IPS-15b (cell line): ENCODE data around the gene AHRR.

Experiments used
- H3K27me3 ChIP-seq: one replicate; pipeline ENCODE4 v1.6.1; 2013; ENCODE audit warnings: low read length; ENCODE audit not compliant: control insufficient read depth, insufficient read depth
- H3K36me3 ChIP-seq: one replicate; pipeline ENCODE4 v1.6.1; 2013; ENCODE audit warnings: low read length; ENCODE audit not compliant: control insufficient read depth, insufficient read depth
- H3K4me1 ChIP-seq: one replicate; pipeline ENCODE4 v1.6.1; 2013; ENCODE audit warnings: mild to moderate bottlenecking, low read length; ENCODE audit not compliant: control insufficient read depth, insufficient read depth
- H3K4me3 ChIP-seq: one replicate; pipeline ENCODE4 v1.5.1; 2013; ENCODE audit warnings: low read depth, low read length
- H3K9ac ChIP-seq: one replicate; pipeline ENCODE4 v1.6.1; 2013; ENCODE audit warnings: low read depth, mild to moderate bottlenecking, low read length
- H3K9me3 ChIP-seq: one replicate; pipeline ENCODE4 v1.6.1; 2013; ENCODE audit warnings: mild to moderate bottlenecking, low read length; ENCODE audit not compliant: control insufficient read depth, insufficient read depth

AHRR gene

DNA sequence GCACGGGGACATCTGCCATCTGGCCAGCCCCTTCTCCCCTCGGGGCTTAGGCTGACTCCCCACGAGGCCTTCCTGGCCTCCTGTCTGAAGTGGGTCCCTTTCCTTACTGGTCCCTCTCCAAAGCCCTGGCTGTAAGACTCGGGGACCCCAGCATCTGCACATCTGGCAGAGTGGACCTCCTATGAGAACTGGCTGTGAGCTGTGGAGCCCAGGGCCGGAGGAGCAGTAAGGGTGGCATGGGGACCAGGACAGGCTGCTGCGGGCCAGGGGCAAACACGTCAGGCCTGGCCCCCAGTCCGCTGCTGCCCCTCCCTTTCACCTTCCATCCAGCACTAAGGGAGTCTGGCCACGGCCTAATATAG lies 155.3 kb downstream of the AHRR start:
- H3K9me3 ChIP-seq: no peaks in the 10 kb centered on the region
- peaks cover 18% of the 10 kb centered on the region for H3K27me3 ChIP-seq
- no peak overlapping the region for H3K9ac ChIP-seq
- H3K36me3 ChIP-seq: peaks cover 3% of the 10 kb centered on the region
- no peak overlapping the region for H3K4me3 ChIP-seq
- H3K4me1 ChIP-seq: no peaks in the 10 kb centered on the region

DNA sequence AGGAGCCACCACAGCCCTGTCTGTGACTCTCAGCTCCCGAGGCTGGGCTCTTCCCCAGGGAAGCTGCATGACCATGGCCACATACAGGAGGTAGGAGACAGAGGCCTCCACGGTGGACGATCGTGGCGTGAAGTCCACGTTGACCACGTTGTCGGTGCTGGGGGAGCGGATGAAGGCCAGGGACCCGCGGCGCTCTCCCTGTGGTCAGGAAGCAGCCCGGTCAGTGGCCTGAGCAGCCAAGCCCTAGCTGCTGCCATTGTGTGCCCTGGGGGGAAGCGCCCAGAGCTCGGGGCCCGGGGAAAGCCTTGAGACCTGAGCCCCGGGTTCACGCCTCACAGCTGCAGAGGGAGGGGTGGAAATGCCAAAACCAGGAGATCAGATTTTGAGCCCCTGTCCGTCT lies 155.7 kb downstream of the AHRR start:
- Histone ChIP-seq H3K27me3 (peaks cover 18% of the 10 kb centered on the region), H3K9ac (no peak overlapping the region), H3K4me1 (no peaks in the 10 kb centered on the region), H3K9me3 (no peaks in the 10 kb centered on the region), H3K36me3 (peaks cover 3% of the 10 kb centered on the region), H3K4me3 (no peak overlapping the region)

DNA sequence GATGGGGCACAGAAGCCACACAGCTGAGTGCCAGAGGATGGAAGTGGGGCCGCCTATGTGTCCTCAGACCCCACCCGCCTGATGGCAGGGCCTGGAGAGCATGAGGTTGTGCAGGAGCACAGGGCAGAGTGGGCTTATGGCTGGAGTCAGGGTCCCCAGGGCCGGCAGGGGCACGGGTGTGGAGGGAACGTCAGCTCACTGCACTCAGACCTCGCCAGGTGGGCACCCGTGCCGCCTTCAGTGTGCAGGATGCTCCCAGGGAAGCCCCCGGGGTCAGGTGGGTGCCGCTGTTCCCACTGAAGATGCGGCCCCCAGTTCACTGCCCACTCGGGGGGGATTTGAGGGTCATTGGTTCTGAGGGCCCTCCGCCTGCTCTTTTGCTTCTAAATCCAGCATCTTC lies 156.4 kb downstream of the AHRR start:
- H3K27me3 ChIP-seq: peaks cover 18% of the 10 kb centered on the region
- H3K4me3 ChIP-seq: no peak overlapping the region

DNA sequence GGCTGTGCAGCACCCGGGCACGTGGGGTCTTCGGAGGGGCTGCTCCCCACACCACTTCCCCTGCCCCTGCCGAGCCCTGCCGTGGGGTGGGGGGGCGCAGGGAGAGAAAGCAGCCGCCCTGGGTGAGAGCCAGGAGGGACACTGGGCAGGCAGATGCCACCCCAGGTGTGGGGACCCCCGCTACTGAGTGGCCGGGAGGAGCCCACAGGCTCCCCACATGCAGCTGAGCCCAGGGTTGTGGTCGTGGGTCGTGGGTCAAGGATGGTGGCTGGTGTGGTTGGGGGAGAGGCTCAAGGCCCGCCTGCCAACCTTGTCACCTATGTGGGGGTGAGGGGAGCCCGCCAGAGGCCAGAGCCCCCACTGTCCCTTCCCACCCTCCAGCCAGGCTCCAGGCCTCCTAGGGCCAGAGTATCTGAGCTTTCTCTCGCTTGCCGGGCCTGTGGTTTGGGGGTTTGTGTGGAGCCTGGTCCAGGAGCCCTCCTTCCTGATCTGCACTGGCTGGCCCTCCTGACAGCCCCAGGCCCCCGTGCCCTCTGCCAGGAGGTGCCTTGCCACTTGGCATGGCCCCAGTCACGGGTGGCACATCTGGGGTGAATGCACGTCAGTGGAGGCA lies 157.0 kb downstream of the AHRR start:
- Histone ChIP-seq H3K36me3 (peaks cover 3% of the 10 kb centered on the region), H3K9me3 (no peaks in the 10 kb centered on the region), H3K4me1 (no peaks in the 10 kb centered on the region), H3K27me3 (peaks cover 18% of the 10 kb centered on the region), H3K4me3 (no peak overlapping the region), H3K9ac (no peak overlapping the region)

More for the DNA sequence above, 156.4 kb downstream of the AHRR start:
- Histone ChIP-seq H3K4me1 (no peaks in the 10 kb centered on the region), H3K9ac (no peak overlapping the region), H3K9me3 (no peaks in the 10 kb centered on the region), H3K36me3 (peaks cover 3% of the 10 kb centered on the region)

DNA sequence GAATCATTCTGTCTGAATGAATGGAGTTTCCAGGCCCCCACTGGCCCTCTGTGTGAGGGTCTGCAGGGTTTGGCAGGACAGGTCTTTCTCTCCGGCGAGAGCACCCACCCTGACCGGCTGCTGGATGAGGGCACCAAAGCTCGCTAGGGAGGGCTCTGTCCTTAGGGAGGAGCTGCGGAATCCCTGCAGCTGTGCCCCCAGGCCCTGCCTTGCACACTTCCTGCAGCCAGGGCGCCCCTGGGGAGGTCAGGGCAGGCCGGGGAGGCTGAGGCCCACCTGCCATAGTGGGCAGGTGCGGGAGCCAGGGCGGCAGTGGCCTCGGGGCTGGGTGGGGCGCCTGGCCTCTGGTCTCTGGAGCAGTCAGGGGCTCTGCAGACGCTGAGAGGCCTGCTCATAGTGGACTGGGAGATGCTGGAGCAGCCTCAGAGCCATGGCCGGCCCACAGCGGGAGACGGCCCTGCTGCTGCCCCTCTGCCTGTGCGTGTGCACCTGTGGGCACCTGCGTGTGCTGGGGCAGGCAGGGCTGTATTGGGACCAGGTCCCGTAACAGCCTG lies 157.5 kb downstream of the AHRR start:
- no peak overlapping the region for H3K9ac ChIP-seq
- peaks cover 3% of the 10 kb centered on the region for H3K36me3 ChIP-seq
- no peak overlapping the region for H3K4me3 ChIP-seq
- no peaks in the 10 kb centered on the region for H3K4me1 ChIP-seq
- H3K9me3 ChIP-seq: no peaks in the 10 kb centered on the region
- H3K27me3 ChIP-seq: peaks cover 14% of the 10 kb centered on the region

DNA sequence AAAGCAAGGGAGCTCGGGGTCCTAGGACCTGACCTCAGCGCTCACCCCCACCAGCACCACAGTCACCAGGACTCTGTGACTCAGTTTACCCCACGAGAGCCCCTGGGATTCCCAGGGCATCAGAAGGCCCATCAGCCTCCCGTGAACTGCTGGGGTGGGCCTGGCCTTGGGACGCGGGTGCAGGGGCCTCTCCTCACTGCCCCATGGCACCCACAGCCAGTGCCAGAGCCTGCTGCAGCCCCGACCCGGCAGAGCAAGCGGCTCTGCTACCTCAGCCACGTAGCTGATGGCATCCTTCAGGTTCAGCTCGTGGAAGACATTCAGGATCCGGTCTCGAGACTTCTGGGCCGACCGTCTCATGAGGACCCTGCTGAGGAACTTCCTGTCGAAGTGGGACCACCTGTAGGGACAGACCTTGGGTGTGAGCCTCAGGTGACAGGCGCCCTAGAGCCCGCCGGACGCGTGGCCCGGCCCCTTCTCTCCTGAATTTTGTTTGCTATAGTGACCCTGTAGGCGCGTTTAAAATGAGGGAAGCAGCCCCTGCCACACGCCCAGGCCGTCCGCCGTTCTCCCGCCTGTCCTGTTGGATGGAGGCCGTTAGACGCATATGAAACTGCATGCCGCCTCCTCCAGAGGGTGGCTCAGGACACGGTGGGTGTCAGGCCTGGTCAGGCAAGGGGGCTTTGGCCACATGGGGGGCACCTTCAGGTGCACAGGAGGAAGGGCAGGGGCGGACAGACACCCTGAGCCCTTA lies 158.2 kb downstream of the AHRR start:
- Histone ChIP-seq H3K27me3 (peaks cover 14% of the 10 kb centered on the region), H3K36me3 (peaks cover 3% of the 10 kb centered on the region), H3K4me3 (no peak overlapping the region), H3K9me3 (no peaks in the 10 kb centered on the region), H3K4me1 (no peaks in the 10 kb centered on the region), H3K9ac (no peak overlapping the region)

DNA sequence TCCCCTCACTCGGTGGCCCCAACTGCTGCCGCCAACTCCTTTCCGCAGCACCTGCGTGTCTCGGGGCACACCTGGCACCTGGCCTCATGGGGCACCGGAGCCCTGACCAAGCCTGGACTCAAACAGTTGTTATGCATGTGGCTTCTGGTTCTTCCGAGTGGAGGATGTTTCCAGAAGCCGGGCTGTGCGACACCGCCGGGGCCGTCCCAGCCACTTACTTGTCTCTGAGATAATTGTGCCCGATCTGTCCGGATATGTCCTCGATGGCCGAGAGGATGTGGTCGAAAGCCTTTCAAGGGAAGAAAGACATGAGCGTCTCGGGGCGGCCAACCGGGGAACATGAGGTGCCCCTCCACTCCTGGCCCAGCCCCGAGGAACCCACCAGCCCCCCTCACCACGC lies 159.8 kb downstream of the AHRR start:
- H3K9me3 ChIP-seq: no peaks in the 10 kb centered on the region
- no peaks in the 10 kb centered on the region for H3K4me1 ChIP-seq
- no peak overlapping the region for H3K9ac ChIP-seq
- H3K36me3 ChIP-seq: peaks cover 3% of the 10 kb centered on the region
- no peaks in the 10 kb centered on the region for H3K27me3 ChIP-seq
- H3K4me3 ChIP-seq: no peak overlapping the region

DNA sequence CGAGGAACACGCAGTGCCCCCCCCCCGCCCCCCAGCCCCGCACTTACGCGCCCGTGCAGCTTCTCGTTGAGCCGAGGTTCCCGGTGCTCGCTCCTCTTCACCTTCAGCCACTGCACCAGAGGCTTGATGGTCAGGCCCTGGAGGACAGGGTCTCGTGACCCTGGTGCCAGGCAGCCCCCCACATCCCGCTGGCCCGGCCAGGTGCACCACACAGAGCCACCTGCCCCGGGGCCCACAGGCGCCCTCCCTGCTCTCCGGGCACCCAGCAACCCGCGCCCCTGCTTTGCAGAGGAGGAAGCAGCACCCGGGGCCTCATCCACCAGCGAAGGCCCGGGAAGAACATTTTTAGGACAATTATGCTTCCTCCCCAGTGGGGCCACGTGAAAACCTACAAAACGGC lies 160.5 kb downstream of the AHRR start:
- no peaks in the 10 kb centered on the region for H3K27me3 ChIP-seq
- H3K4me1 ChIP-seq: no peaks in the 10 kb centered on the region
- H3K36me3 ChIP-seq: peaks cover 1% of the 10 kb centered on the region
- H3K9ac ChIP-seq: no peak overlapping the region
- H3K9me3 ChIP-seq: no peaks in the 10 kb centered on the region
- no peak overlapping the region for H3K4me3 ChIP-seq

DNA sequence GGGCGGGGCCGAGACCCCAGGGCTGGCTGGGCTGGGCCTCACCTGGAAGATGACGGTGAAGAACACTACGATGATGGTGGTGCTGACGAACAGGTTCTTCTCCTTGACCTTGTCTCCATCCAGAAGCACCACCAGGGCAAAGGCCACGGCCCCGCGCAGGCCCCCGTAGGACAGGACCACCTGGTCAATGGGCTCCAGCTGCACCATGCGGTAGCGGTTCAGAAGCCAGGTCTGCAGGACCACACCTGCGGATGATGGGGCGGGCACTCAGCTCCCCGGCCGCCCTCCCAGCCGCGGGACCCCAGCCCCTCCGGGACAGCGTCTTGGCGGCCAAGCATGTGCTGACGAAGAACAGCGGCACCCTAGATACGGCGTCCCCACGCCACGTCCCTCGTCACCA lies 161.0 kb downstream of the AHRR start:
- Histone ChIP-seq H3K9ac (no peak overlapping the region), H3K4me1 (no peaks in the 10 kb centered on the region), H3K36me3 (no peaks in the 10 kb centered on the region), H3K4me3 (no peak overlapping the region), H3K27me3 (no peaks in the 10 kb centered on the region), H3K9me3 (no peaks in the 10 kb centered on the region)

DNA sequence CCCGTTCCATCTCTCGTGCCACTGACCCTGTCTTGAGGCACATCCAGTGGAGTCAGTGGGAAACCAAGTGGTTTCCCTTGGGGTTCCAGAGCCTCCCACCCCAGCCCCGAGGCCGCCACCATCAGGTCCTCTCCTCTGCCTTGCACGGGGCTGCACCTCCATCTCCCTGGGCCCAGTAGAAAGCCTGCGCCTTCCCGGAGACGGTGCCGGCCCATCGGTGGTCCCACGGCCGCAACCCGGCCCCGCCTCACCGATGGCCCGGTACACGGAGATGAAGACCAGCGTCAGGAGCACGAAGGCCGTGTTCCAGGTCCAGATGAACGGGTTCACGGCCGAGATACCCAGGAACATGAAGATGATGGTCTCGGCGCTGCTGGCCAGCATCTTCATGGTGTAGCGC lies 161.5 kb downstream of the AHRR start:
- Histone ChIP-seq H3K27me3 (no peaks in the 10 kb centered on the region), H3K4me1 (no peaks in the 10 kb centered on the region), H3K36me3 (no peaks in the 10 kb centered on the region), H3K9ac (no peak overlapping the region), H3K9me3 (no peaks in the 10 kb centered on the region), H3K4me3 (no peak overlapping the region)

DNA sequence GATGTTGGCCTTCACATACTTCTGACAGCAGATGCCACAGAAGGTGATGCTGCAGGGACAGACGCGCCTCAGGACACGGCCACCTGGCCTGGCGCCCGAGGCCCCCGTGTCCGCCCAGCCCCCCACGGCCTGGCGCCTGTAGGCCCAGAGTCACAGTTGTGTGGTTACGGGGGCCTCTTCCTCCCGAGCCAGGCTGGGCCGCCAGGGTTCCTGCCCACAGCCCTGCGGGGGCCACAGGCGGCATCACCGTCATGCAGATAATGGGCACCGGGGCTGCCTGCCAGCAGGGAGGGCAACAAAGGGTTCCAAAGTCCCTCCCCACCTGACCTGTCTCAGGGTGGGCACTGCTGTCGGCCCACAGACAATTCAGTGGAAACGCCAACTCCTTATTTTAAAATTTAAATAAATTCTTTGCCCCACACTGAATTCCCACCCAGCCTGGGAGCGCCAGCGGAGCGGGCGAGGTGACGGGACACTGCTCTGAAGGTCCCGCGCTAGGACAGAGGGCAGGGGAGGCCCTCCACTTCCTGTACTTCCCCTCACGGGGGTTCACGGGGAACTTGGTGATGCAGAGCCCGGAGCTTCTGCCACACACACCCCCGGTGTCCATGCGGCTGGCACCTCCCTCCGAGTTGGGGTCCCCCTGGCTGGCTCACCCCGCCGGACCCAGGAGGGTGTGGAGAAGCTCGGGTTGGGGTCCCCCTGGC lies 162.1 kb downstream of the AHRR start:
- Histone ChIP-seq H3K4me1 (no peaks in the 10 kb centered on the region), H3K9ac (no peak overlapping the region), H3K9me3 (no peaks in the 10 kb centered on the region), H3K36me3 (no peaks in the 10 kb centered on the region), H3K27me3 (no peaks in the 10 kb centered on the region), H3K4me3 (no peak overlapping the region)

DNA sequence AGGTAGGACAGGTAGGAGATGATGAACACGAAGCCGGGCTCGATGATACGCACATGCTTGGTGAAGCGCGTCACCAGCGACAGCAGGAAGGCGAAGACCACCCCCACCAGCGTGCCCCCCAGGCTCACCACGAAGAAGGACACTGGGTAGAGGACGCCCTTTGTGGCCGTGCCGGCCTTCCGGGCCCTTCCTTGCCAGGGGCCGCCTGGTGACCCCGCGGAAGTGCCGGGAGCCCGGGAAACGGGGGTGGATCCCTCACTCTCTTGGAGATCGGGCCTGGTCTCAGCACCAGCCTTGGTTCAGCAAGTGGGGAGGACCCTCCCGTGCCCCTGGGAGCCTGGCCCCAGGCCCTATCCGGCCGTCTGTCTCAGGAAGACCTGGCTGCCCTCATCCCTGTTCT lies 163.0 kb downstream of the AHRR start:
- Histone ChIP-seq H3K9me3 (no peaks in the 10 kb centered on the region), H3K36me3 (no peaks in the 10 kb centered on the region), H3K4me3 (no peak overlapping the region), H3K27me3 (no peaks in the 10 kb centered on the region), H3K4me1 (no peaks in the 10 kb centered on the region), H3K9ac (no peak overlapping the region)
